ENCODE measurements around the gene RAD51B. TPM values are rescaled to one million over a fixed set of nuclear protein-coding genes. Genes with fewer than 3 reads are reported as not detected.

The RAD51B gene
- total RNA-seq, 1 experiment from 2014 or later: 23.3 TPM

GRCh38 chr14:68235011-68235410, 415.4 kb downstream of the RAD51B start:
- H3K36me3 ChIP-seq (ENCODE audit: insufficient read depth, low read length, poor library complexity, severe bottlenecking): no peaks in the 10 kb centered on the region
- CTCF ChIA-PET: no interaction called here
- no peaks in the 10 kb centered on the region for H3K27me3 ChIP-seq (replicated peaks; ENCODE audit: insufficient read depth, low read depth, low read length, poor library complexity)
- DNase-seq (ENCODE audit: low spot score): no peak
- intact Hi-C loops (cut with micrococcal nuclease; ENCODE audit: unreplicated experiment): no loop called here
- POLR2A ChIA-PET (ENCODE audit: low non-redundant PET): no interaction called here
- H3K4me3 ChIP-seq (ENCODE audit: low read depth, low read length, poor library complexity, severe bottlenecking): no peak overlapping the region
- H3K27ac ChIP-seq (ENCODE audit: low read depth, low read length, poor library complexity, severe bottlenecking): no peak overlapping the region
- no peaks in the 10 kb centered on the region for H3K9me3 ChIP-seq (ENCODE audit: low read depth, low read length, poor library complexity, severe bottlenecking)
- no peak for TF ChIP-seq EZH2 (IDR thresholded peaks at IDR 0.05; ENCODE audit: borderline replicate concordance, low read depth, low read length, poor library complexity, severe bottlenecking)
- no peak for TF ChIP-seq CTCF (conservative IDR thresholded peaks at IDR 0.05; ENCODE audit: low read depth, low read length)
- H3K4me1 ChIP-seq (ENCODE audit: insufficient read depth, low read length, poor library complexity, severe bottlenecking): peaks cover 12% of the 10 kb centered on the region
- BruUV-seq (replicated peaks): no TSS peak

GRCh38 chr14:68236582-68237458, 417.2 kb downstream of the RAD51B start:
- intact Hi-C loops (cut with micrococcal nuclease; ENCODE audit: unreplicated experiment): no loop called here
- H3K4me1 ChIP-seq (ENCODE audit: insufficient read depth, low read length, poor library complexity, severe bottlenecking): peaks cover 6% of the 10 kb centered on the region
- DNase-seq (ENCODE audit: low spot score): no peak
- no peak overlapping the region for H3K4me3 ChIP-seq (ENCODE audit: low read depth, low read length, poor library complexity, severe bottlenecking)
- no peaks in the 10 kb centered on the region for H3K27me3 ChIP-seq (replicated peaks; ENCODE audit: insufficient read depth, low read depth, low read length, poor library complexity)
- H3K27ac ChIP-seq (ENCODE audit: low read depth, low read length, poor library complexity, severe bottlenecking): no peak overlapping the region
- CTCF ChIA-PET: no interaction called here
- no peaks in the 10 kb centered on the region for H3K36me3 ChIP-seq (ENCODE audit: insufficient read depth, low read length, poor library complexity, severe bottlenecking)
- POLR2A ChIA-PET (ENCODE audit: low non-redundant PET): no interaction called here
- TF ChIP-seq EZH2 (IDR thresholded peaks at IDR 0.05; ENCODE audit: borderline replicate concordance, low read depth, low read length, poor library complexity, severe bottlenecking) (no peak), CTCF (conservative IDR thresholded peaks at IDR 0.05; ENCODE audit: low read depth, low read length) (no peak)
- no peaks in the 10 kb centered on the region for H3K9me3 ChIP-seq (ENCODE audit: low read depth, low read length, poor library complexity, severe bottlenecking)
- BruUV-seq (replicated peaks): no TSS peak

GRCh38 chr14:68238551-68238950, 419.0 kb downstream of the RAD51B start:
- H3K27ac ChIP-seq (ENCODE audit: low read depth, low read length, poor library complexity, severe bottlenecking): no peak overlapping the region

More at GRCh38 chr14:68238551-68238950, 419.0 kb downstream of the RAD51B start:
- Histone ChIP-seq H3K4me3 (ENCODE audit: low read depth, low read length, poor library complexity, severe bottlenecking) (no peak overlapping the region), H3K36me3 (ENCODE audit: insufficient read depth, low read length, poor library complexity, severe bottlenecking) (no peaks in the 10 kb centered on the region), H3K9me3 (ENCODE audit: low read depth, low read length, poor library complexity, severe bottlenecking) (no peaks in the 10 kb centered on the region), H3K27me3 (replicated peaks; ENCODE audit: insufficient read depth, low read depth, low read length, poor library complexity) (no peaks in the 10 kb centered on the region), H3K4me1 (ENCODE audit: insufficient read depth, low read length, poor library complexity, severe bottlenecking) (no peaks in the 10 kb centered on the region)
- ChIA-PET CTCF (no interaction called here), POLR2A (ENCODE audit: low non-redundant PET) (no interaction called here)
- no TSS peak for BruUV-seq (replicated peaks)
- no peak for DNase-seq (ENCODE audit: low spot score)
- no peak for TF ChIP-seq EZH2 (IDR thresholded peaks at IDR 0.05; ENCODE audit: borderline replicate concordance, low read depth, low read length, poor library complexity, severe bottlenecking)
- no peak for TF ChIP-seq CTCF (conservative IDR thresholded peaks at IDR 0.05; ENCODE audit: low read depth, low read length)
- intact Hi-C loops (cut with micrococcal nuclease; ENCODE audit: unreplicated experiment): no loop called here

Data from A673 (cell line).